SK-N-SH (cell line): ENCODE measurements around the gene TEX52.

ENCODE experiments used
- CHD2 ChIP-seq: fragments of 150-350 bp; IDR thresholded peaks from 2 replicates; pipeline ENCODE4 v1.6.1; 2018; ENCODE audit warnings: low read length; ENCODE audit not compliant: partially characterized antibody
- MEF2A ChIP-seq: IDR thresholded peaks from 2 replicates; pipeline ENCODE4 v1.4.0; 2012; ENCODE audit warnings: low read depth, borderline replicate concordance
- SMC3 ChIP-seq: IDR thresholded peaks from 2 replicates; pipeline ENCODE4 v1.6.1; 2012; ENCODE audit warnings: low read depth, low read length, improper control_type of control experiment
- TF ChIP-seq, protein P1 (sequence below): IDR thresholded peaks from 2 replicates; pipeline ENCODE4 v1.6.1; 2012; ENCODE audit warnings: mild to moderate bottlenecking, low read depth, low read length, moderate library complexity
- TF ChIP-seq, protein P2 (sequence below): IDR thresholded peaks from 2 replicates; pipeline ENCODE4 v1.4.0; 2012; ENCODE audit warnings: low read depth
- TF ChIP-seq, protein P3 (sequence below): fragments of 200-600 bp; sonication (generic); IDR thresholded peaks from 2 replicates; pipeline ENCODE4 v1.6.1; 2017; ENCODE audit warnings: antibody characterized with exemption, mild to moderate bottlenecking, moderate library complexity

GRCh38 chr12:2812290-2813213, 44.3 kb downstream of the TEX52 start, which contains the start of gene ITFG2:
- peak; percentile 76 for TF ChIP-seq CHD2
- no peak for TF ChIP-seq MEF2A
- no peak for TF ChIP-seq SMC3
- TF ChIP-seq, protein P1, sequence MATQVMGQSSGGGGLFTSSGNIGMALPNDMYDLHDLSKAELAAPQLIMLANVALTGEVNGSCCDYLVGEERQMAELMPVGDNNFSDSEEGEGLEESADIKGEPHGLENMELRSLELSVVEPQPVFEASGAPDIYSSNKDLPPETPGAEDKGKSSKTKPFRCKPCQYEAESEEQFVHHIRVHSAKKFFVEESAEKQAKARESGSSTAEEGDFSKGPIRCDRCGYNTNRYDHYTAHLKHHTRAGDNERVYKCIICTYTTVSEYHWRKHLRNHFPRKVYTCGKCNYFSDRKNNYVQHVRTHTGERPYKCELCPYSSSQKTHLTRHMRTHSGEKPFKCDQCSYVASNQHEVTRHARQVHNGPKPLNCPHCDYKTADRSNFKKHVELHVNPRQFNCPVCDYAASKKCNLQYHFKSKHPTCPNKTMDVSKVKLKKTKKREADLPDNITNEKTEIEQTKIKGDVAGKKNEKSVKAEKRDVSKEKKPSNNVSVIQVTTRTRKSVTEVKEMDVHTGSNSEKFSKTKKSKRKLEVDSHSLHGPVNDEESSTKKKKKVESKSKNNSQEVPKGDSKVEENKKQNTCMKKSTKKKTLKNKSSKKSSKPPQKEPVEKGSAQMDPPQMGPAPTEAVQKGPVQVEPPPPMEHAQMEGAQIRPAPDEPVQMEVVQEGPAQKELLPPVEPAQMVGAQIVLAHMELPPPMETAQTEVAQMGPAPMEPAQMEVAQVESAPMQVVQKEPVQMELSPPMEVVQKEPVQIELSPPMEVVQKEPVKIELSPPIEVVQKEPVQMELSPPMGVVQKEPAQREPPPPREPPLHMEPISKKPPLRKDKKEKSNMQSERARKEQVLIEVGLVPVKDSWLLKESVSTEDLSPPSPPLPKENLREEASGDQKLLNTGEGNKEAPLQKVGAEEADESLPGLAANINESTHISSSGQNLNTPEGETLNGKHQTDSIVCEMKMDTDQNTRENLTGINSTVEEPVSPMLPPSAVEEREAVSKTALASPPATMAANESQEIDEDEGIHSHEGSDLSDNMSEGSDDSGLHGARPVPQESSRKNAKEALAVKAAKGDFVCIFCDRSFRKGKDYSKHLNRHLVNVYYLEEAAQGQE, result 0 out of 2 replicates have a peak, but pooled peaks have one; percentile 14
- TF ChIP-seq, protein P2, sequence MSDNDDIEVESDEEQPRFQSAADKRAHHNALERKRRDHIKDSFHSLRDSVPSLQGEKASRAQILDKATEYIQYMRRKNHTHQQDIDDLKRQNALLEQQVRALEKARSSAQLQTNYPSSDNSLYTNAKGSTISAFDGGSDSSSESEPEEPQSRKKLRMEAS, result peak; percentile 96
- TF ChIP-seq, protein P3, sequence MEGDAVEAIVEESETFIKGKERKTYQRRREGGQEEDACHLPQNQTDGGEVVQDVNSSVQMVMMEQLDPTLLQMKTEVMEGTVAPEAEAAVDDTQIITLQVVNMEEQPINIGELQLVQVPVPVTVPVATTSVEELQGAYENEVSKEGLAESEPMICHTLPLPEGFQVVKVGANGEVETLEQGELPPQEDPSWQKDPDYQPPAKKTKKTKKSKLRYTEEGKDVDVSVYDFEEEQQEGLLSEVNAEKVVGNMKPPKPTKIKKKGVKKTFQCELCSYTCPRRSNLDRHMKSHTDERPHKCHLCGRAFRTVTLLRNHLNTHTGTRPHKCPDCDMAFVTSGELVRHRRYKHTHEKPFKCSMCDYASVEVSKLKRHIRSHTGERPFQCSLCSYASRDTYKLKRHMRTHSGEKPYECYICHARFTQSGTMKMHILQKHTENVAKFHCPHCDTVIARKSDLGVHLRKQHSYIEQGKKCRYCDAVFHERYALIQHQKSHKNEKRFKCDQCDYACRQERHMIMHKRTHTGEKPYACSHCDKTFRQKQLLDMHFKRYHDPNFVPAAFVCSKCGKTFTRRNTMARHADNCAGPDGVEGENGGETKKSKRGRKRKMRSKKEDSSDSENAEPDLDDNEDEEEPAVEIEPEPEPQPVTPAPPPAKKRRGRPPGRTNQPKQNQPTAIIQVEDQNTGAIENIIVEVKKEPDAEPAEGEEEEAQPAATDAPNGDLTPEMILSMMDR, result no peak
